GM10266 (cell line): ENCODE results near the gene SMYD4.
"Not testable (repeated sequence)": the region's sequence is repeated elsewhere in the genome, so short reads cannot be mapped to it uniquely, and the experiment has no call there.

Experiments used
- DNase-seq: peaks from one replicate; pipeline ENCODE4 v3.0.0; 2012; ENCODE audit errors: extremely low spot score
- CTCF ChIP-seq: IDR thresholded peaks from 2 replicates; pipeline ENCODE4 v1.5.1; 2012; ENCODE audit warnings: mild to moderate bottlenecking, low read depth; ENCODE audit not compliant: control insufficient read depth, insufficient read depth; ENCODE audit errors: missing control alignments

SMYD4 gene

GRCh38 chr17:1783271-1783670, 46.4 kb downstream of the SMYD4 start:
- DNase-seq, result no peak
- no peak for TF ChIP-seq CTCF

- no peak for TF ChIP-seq CTCF
- no peak for DNase-seq
Observed at GRCh38 chr17:1782171-1782567, 47.5 kb downstream of the SMYD4 start.

- DNase-seq, result no peak
- no peak for TF ChIP-seq CTCF
Observed at GRCh38 chr17:1779571-1780131, 50.1 kb downstream of the SMYD4 start.

GRCh38 chr17:1776857-1777256, 52.8 kb downstream of the SMYD4 start:
- no peak for DNase-seq
- TF ChIP-seq CTCF, result no peak

- TF ChIP-seq CTCF, result no peak
- no peak for DNase-seq
Observed at GRCh38 chr17:1776328-1776727, 53.4 kb downstream of the SMYD4 start.

GRCh38 chr17:1774390-1775176, 55.1 kb downstream of the SMYD4 start:
- no peak for TF ChIP-seq CTCF
- DNase-seq, result no peak

- DNase-seq, result no peak
- no peak for TF ChIP-seq CTCF
Observed at GRCh38 chr17:1773696-1774181, 56.0 kb downstream of the SMYD4 start.

GRCh38 chr17:1773000-1773695, 56.6 kb downstream of the SMYD4 start:
- not testable (repeated sequence) for DNase-seq
